ENCODE measurements around the gene FGF14.

FGF14 gene

GRCh38 chr13:102237230-102237629 is 164.6 kb downstream of the FGF14 start:
- DNase-seq, result no peak

GRCh38 chr13:102236830-102237229 is 165.0 kb downstream of the FGF14 start:
- DNase-seq, result no peak

GRCh38 chr13:102236341-102236740 is 165.5 kb downstream of the FGF14 start:
- DNase-seq, result no peak

- no peak for DNase-seq
Measured at GRCh38 chr13:102235689-102236088, 166.2 kb downstream of the FGF14 start.

GRCh38 chr13:102234618-102235017 is 167.2 kb downstream of the FGF14 start:
- no peak for DNase-seq

GRCh38 chr13:102233566-102234208 is 168.2 kb downstream of the FGF14 start:
- DNase-seq, result no peak

GRCh38 chr13:102231479-102231878 is 170.4 kb downstream of the FGF14 start:
- no peak for DNase-seq

- DNase-seq, result no peak
Measured at GRCh38 chr13:102227741-102228140, 174.1 kb downstream of the FGF14 start.

- DNase-seq, result no peak
Measured at GRCh38 chr13:102226591-102226990, 175.3 kb downstream of the FGF14 start.

- DNase-seq, result no peak
Measured at GRCh38 chr13:102225892-102226291, 176.0 kb downstream of the FGF14 start.

- no peak for DNase-seq
Measured at GRCh38 chr13:102220681-102221228, 181.1 kb downstream of the FGF14 start.

- no peak for DNase-seq
Measured at GRCh38 chr13:102214956-102215355, 186.9 kb downstream of the FGF14 start.

GRCh38 chr13:102212729-102213128 is 189.1 kb downstream of the FGF14 start:
- no peak for DNase-seq

- DNase-seq, result no peak
Measured at GRCh38 chr13:102208347-102208746, 193.5 kb downstream of the FGF14 start.

- no peak for DNase-seq
Measured at GRCh38 chr13:102207680-102208342, 194.0 kb downstream of the FGF14 start.

- DNase-seq, result no peak
Measured at GRCh38 chr13:102203718-102204117, 198.1 kb downstream of the FGF14 start.

GRCh38 chr13:102198418-102199311 is 203.2 kb downstream of the FGF14 start:
- no peak for DNase-seq

GRCh38 chr13:102197193-102197592 is 204.7 kb downstream of the FGF14 start:
- DNase-seq, result no peak

GRCh38 chr13:102195566-102196462 is 206.0 kb downstream of the FGF14 start:
- DNase-seq, result no peak

- DNase-seq, result no peak
Measured at GRCh38 chr13:102192858-102193257, 209.0 kb downstream of the FGF14 start.

GRCh38 chr13:102191951-102192502 is 209.8 kb downstream of the FGF14 start:
- DNase-seq, result no peak

GRCh38 chr13:102190930-102191329 is 210.9 kb downstream of the FGF14 start:
- no peak for DNase-seq
